AG09319 (cell line): ENCODE measurements around the gene ORAI2.

ENCODE experiments used
- DNase-seq: peaks from one replicate; pipeline ENCODE4 v3.0.0-alpha.2; 2010; ENCODE audit warnings: low read depth; ENCODE audit errors: extremely low read depth
- CTCF ChIP-seq: IDR thresholded peaks from 2 replicates; pipeline ENCODE4 v1.5.1; 2011; ENCODE audit warnings: low read depth, mild to moderate bottlenecking, inconsistent platforms, low read length, moderate library complexity

The ORAI2 gene

GRCh38 chr7:102425639-102426267 is 7.6 kb upstream of the ORAI2 start:
- no peak for TF ChIP-seq CTCF
- no peak for DNase-seq

- TF ChIP-seq CTCF: no peak
- no peak for DNase-seq
Observed at GRCh38 chr7:102426268-102427018, 6.9 kb upstream of the ORAI2 start.

GRCh38 chr7:102427019-102427405 is 6.4 kb upstream of the ORAI2 start:
- no peak for DNase-seq

GRCh38 chr7:102429141-102429899 is 4.1 kb upstream of the ORAI2 start:
- no peak for TF ChIP-seq CTCF
- no peak for DNase-seq

More at GRCh38 chr7:102427019-102427405, 6.4 kb upstream of the ORAI2 start:
- TF ChIP-seq CTCF: no peak

GRCh38 chr7:102431617-102432298 is 1.6 kb upstream of the ORAI2 start:
- no peak for DNase-seq

More at GRCh38 chr7:102431617-102432298, 1.6 kb upstream of the ORAI2 start:
- no peak for TF ChIP-seq CTCF
